HCT116 (cell line): ENCODE data around the gene ROR2. TPM values are rescaled to one million over a fixed set of nuclear protein-coding genes. Genes with fewer than 3 reads are reported as not detected.

Source experiments
- ATAC-seq: fragments of 200-7000 bp; cut with Tn5 transposase; 2 replicates; pipeline ENCODE4 v1.9.1; 2020; ENCODE audit warnings: mild to moderate bottlenecking, moderate library complexity
- BruUV-seq: library from RNA; stranded (reverse); fragments of 400-500 nt; replicated peaks from 2 replicates; lab custom pipeline; 2021; lab: Mats Ljungman, UMichigan
- CTCF ChIA-PET: fragments of 300-600 bp; sonication (Branson Sonifier 250); formaldehyde crosslinking; loops from one replicate; lab custom pipeline; 2021; ENCODE audit warnings: antibody characterized with exemption; lab: Charles Lee
- POLR2A ChIA-PET: fragments of 300-600, 350-600 bp; sonication (Branson Sonifier 250); formaldehyde crosslinking; loops from one replicate; lab custom pipeline; 2021; ENCODE audit warnings: antibody characterized with exemption; lab: Charles Lee
- RAD21 ChIA-PET, 2 experiments: fragments of 300-600 bp; sonication (Branson Sonifier 250); formaldehyde crosslinking; loops; one replicate each; lab custom pipeline; 2023; ENCODE audit warnings: low total read pairs in 2 of 2; ENCODE audit not compliant: uncharacterized antibody in 2 of 2, unreplicated experiment in 2 of 2, low non-redundant PET in 1 of 2; lab: Charles Lee
- DNase-seq: peaks from one replicate; pipeline ENCODE4 v3.0.0-alpha.2; 2010; ENCODE audit warnings: low read depth, low spot score
- H2AFZ ChIP-seq: fragments of 200-600 bp; shearing (Covaris generic), sonication (generic); 2 replicates; pipeline ENCODE4 v1.6.1; 2017; ENCODE audit warnings: low read depth, mixed run types, mixed read lengths, antibody characterized with exemption, low read length; ENCODE audit not compliant: poor library complexity, severe bottlenecking
- H3K27ac ChIP-seq: 2 replicates; pipeline ENCODE4 v1.5.1; 2012; ENCODE audit warnings: low read depth, low read length
- H3K27me3 ChIP-seq: fragments of 200-600 bp; sonication (generic); 2 replicates; pipeline ENCODE4 v1.6.1; 2016; ENCODE audit warnings: mixed run types, low read length, mixed read lengths; ENCODE audit not compliant: insufficient read depth
- H3K36me3 ChIP-seq, 2 experiments: fragments of 200-500 bp in 1 of 2; fragments of 200-600 bp in 1 of 2; sonication (Bioruptor generic) in 1 of 2; sonication (generic) in 1 of 2; 2 replicates each; pipeline versions ENCODE4 v1.5.1 to v1.6.1; 2014 to 2016; ENCODE audit warnings: low read length in 2 of 2, inconsistent platforms in 1 of 2, mixed read lengths in 1 of 2, mixed run types in 1 of 2; ENCODE audit not compliant: insufficient read depth in 2 of 2, control insufficient read depth in 1 of 2
- H3K4me1 ChIP-seq, 2 experiments: fragments of 200-600 bp in 1 of 2; sonication (generic) in 1 of 2; 2 replicates each; pipeline versions ENCODE4 v1.5.1 to v1.6.1; 2012 to 2017; ENCODE audit warnings: low read length in 2 of 2, inconsistent platforms in 1 of 2, mild to moderate bottlenecking in 1 of 2, mixed read lengths in 1 of 2, mixed run types in 1 of 2, moderate library complexity in 1 of 2; ENCODE audit not compliant: insufficient read depth in 2 of 2, control insufficient read depth in 1 of 2
- H3K4me2 ChIP-seq: fragments of 200-600 bp; sonication (generic); 2 replicates; pipeline ENCODE4 v1.6.1; 2017; ENCODE audit warnings: mixed run types, low read length, mixed read lengths
- H3K4me3 ChIP-seq, 2 experiments: fragments of 200-600 bp in 1 of 2; sonication (generic) in 1 of 2; replicated peaks in 1 of 2; 2 replicates each; pipeline ENCODE4 v1.5.1; 2011 to 2016; ENCODE audit warnings: low read length in 2 of 2, control low read depth in 1 of 2, low read depth in 1 of 2, mild to moderate bottlenecking in 1 of 2, mixed read lengths in 1 of 2, mixed run types in 1 of 2
- H3K79me2 ChIP-seq: fragments of 200-600 bp; sonication (generic); 2 replicates; pipeline ENCODE4 v1.6.1; 2017; ENCODE audit warnings: mild to moderate bottlenecking, mixed run types, low read length, moderate library complexity, mixed read lengths; ENCODE audit not compliant: insufficient read depth
- H3K9ac ChIP-seq: fragments of 200-600 bp; sonication (generic); 2 replicates; pipeline ENCODE4 v1.6.1; 2016; ENCODE audit warnings: low read length, mixed read lengths
- H3K9me2 ChIP-seq: fragments of 200-600 bp; sonication (generic), shearing (Covaris generic); 2 replicates; pipeline ENCODE4 v1.6.1; 2017; ENCODE audit warnings: mixed run types, mild to moderate bottlenecking, moderate library complexity; ENCODE audit not compliant: insufficient read depth
- H3K9me3 ChIP-seq, 2 experiments: fragments of 200-500 bp in 1 of 2; fragments of 200-600 bp in 1 of 2; sonication (Bioruptor generic) in 1 of 2; sonication (generic) in 1 of 2; 2 replicates each; pipeline ENCODE4 v1.6.1; 2014 to 2017; ENCODE audit warnings: low read length in 2 of 2, mixed read lengths in 2 of 2, inconsistent platforms in 1 of 2, low read depth in 1 of 2, mild to moderate bottlenecking in 1 of 2, mixed run types in 1 of 2, moderate library complexity in 1 of 2; ENCODE audit not compliant: control insufficient read depth in 1 of 2, insufficient read depth in 1 of 2
- H4K20me1 ChIP-seq: fragments of 200-600 bp; sonication (generic), shearing (Covaris generic); 2 replicates; pipeline ENCODE4 v1.6.1; 2017; ENCODE audit warnings: mixed run types, mild to moderate bottlenecking, moderate library complexity; ENCODE audit not compliant: insufficient read depth
- CBX3 ChIP-seq: IDR thresholded peaks from 2 replicates; pipeline ENCODE4 v1.6.1; 2012; ENCODE audit warnings: low read depth
- EGR1 ChIP-seq: IDR thresholded peaks from 2 replicates; pipeline ENCODE4 v1.6.1; 2012; ENCODE audit warnings: low read depth
- EZH2 ChIP-seq: fragments of 200-600 bp; sonication (generic); IDR thresholded peaks from 2 replicates; pipeline ENCODE4 v1.6.1; 2017; ENCODE audit warnings: antibody characterized with exemption, mixed run types
- MAX ChIP-seq: IDR thresholded peaks from 2 replicates; pipeline ENCODE4 v1.6.1; 2012
- RAD21 ChIP-seq: IDR thresholded peaks from 2 replicates; pipeline ENCODE4 v1.6.1; 2012; ENCODE audit warnings: low read depth, mild to moderate bottlenecking
- REST ChIP-seq: IDR thresholded peaks from 2 replicates; pipeline ENCODE4 v1.6.1; 2012; ENCODE audit warnings: low read depth
- intact Hi-C: fragments of 100-400 bp; cut with micrococcal nuclease; formaldehyde crosslinking; loops from 2 replicates; pipeline ENCODE4 v1.10.0; 2022
- total RNA-seq: library from RNA; stranded (reverse); gene quantifications from one replicate; pipeline ENCODE4 v1.2.1, GENCODE V29; 2021; ENCODE audit not compliant: unreplicated experiment

Gene ROR2
- total RNA-seq, 1 experiment from 2014 or later = 15.7 TPM

- CTCF ChIA-PET = no interaction called here
- H2AFZ ChIP-seq = no peak overlapping the region
- H3K9ac ChIP-seq = no peak overlapping the region
- intact Hi-C loops = no loop called here
- TF ChIP-seq CBX3 (peak; percentile 96), RAD21 (no peak)
- no peak for ATAC-seq
- H4K20me1 ChIP-seq = no peaks in the 10 kb centered on the region
- DNase-seq = no peak
- RAD21 ChIA-PET = no interaction called here
- no peaks in the 10 kb centered on the region for H3K4me1 ChIP-seq
- no TSS peak for BruUV-seq
- POLR2A ChIA-PET = no interaction called here
- no peak overlapping the region for H3K4me3 ChIP-seq
- no peaks in the 10 kb centered on the region for H3K36me3 ChIP-seq
- H3K79me2 ChIP-seq = peaks cover 36% of the 10 kb centered on the region; the same call in 1 of the 2 replicates
- H3K4me2 ChIP-seq = no peak overlapping the region
- H3K9me3 ChIP-seq = peaks cover 24 to 33% of the 10 kb centered on the region in 2 experiments; a peak in 3 of 4 replicates
- no peak overlapping the region for H3K27ac ChIP-seq
- H3K27me3 ChIP-seq = no peaks in the 10 kb centered on the region
- H3K9me2 ChIP-seq = no peaks in the 10 kb centered on the region
Observed at GRCh38 chr9:91930475-91930874, 19.6 kb downstream of the ROR2 start.

- H3K4me2 ChIP-seq = no peak overlapping the region
- H3K4me1 ChIP-seq = no peaks in the 10 kb centered on the region
- TF ChIP-seq REST = no peak
- no peak for TF ChIP-seq MAX
- no peak for TF ChIP-seq EGR1
- TF ChIP-seq EZH2 = no peak
Observed at GRCh38 chr9:91929331-91929730, 20.7 kb downstream of the ROR2 start.

More at GRCh38 chr9:91929331-91929730, 20.7 kb downstream of the ROR2 start:
- POLR2A ChIA-PET = no interaction called here
- Histone ChIP-seq H3K27me3 (no peaks in the 10 kb centered on the region), H2AFZ (no peak overlapping the region), H3K4me3 (no peak overlapping the region), H3K9ac (no peak overlapping the region), H3K79me2 (peaks cover 33% of the 10 kb centered on the region; the same call in 1 of the 2 replicates), H3K9me2 (no peaks in the 10 kb centered on the region), H4K20me1 (no peaks in the 10 kb centered on the region), H3K9me3 (peaks cover 24 to 33% of the 10 kb centered on the region in 2 experiments; a peak in 3 of 4 replicates), H3K27ac (no peak overlapping the region), H3K36me3 (no peaks in the 10 kb centered on the region)
- DNase-seq = no peak
- CTCF ChIA-PET = no interaction called here
- ATAC-seq = no peak
- BruUV-seq = no TSS peak
- RAD21 ChIA-PET = no interaction called here
- intact Hi-C loops = no loop called here
